ENCODE measurements around the gene COL26A1.
"Not testable (repeated sequence)": the region's sequence is repeated elsewhere in the genome, so short reads cannot be mapped to it uniquely, and the experiment has no call there.

COL26A1 gene

GRCh38 chr7:101501351-101501750 is 138.7 kb downstream of the COL26A1 start (continued):
- TF ChIP-seq ZSCAN5A (tag by site-specific recombination; IDR thresholded peaks at IDR 0.05) (no peak), ZSCAN23 (tag by site-specific recombination; IDR thresholded peaks at IDR 0.05) (no peak), ZNF169 (tag by site-specific recombination; IDR thresholded peaks at IDR 0.05) (no peak), ZNF629 (tag by site-specific recombination; IDR thresholded peaks at IDR 0.05) (no peak), ZBTB17 (tag by site-specific recombination; IDR thresholded peaks at IDR 0.05) (no peak), ZNF221 (tag by site-specific recombination; IDR thresholded peaks at IDR 0.05; ENCODE audit: borderline replicate concordance) (no peak), ZNF645 (tag by site-specific recombination; IDR thresholded peaks at IDR 0.05) (no peak), ZNF10 (tag by site-specific recombination; IDR thresholded peaks at IDR 0.05) (no peak), ZNF391 (tag by site-specific recombination; IDR thresholded peaks at IDR 0.05; ENCODE audit: borderline replicate concordance, low read depth) (no peak)

- H3K4me3 ChIP-seq (ENCODE audit: low read depth, low read length), result no peak overlapping the region
- ChIA-PET POLR2A (no interaction called here), CTCF (interaction anchor here (0.5 to 1.4 kb wide), 6 partner anchors 9 to 359 kb away, joined by 3 to 5 read pairs (median 4); no protein-coding TSS in a partner anchor)
- no peaks in the 10 kb centered on the region for H3K9me3 ChIP-seq (ENCODE audit: control insufficient read depth, insufficient read depth, low read depth, low read length)
- H3K4me1 ChIP-seq (ENCODE audit: control insufficient read depth, insufficient read depth, low read length), result no peaks in the 10 kb centered on the region
- no peaks in the 10 kb centered on the region for H3K36me3 ChIP-seq (ENCODE audit: control insufficient read depth in 2 of 2, insufficient read depth in 1 of 2, low read length in 2 of 2)
- TF ChIP-seq ZNF48 (tag by site-specific recombination; IDR thresholded peaks at IDR 0.05) (no peak), ZNF146 (tag by site-specific recombination; IDR thresholded peaks at IDR 0.05) (no peak)
- no peak overlapping the region for H3K27ac ChIP-seq (ENCODE audit: extremely low read depth, low read depth, low read length)
Observed at GRCh38 chr7:101502466-101503098, 139.9 kb downstream of the COL26A1 start.

GRCh38 chr7:101505510-101505909 is 142.8 kb downstream of the COL26A1 start:
- H3K36me3 ChIP-seq (ENCODE audit: control insufficient read depth in 2 of 2, insufficient read depth in 1 of 2, low read length in 2 of 2); H3K4me3 ChIP-seq (ENCODE audit: low read depth, low read length); H3K4me1 ChIP-seq (ENCODE audit: control insufficient read depth, insufficient read depth, low read length); H3K27ac ChIP-seq (ENCODE audit: extremely low read depth, low read depth, low read length); H3K9me3 ChIP-seq (ENCODE audit: control insufficient read depth, insufficient read depth, low read depth, low read length); POLR2A ChIA-PET: not testable (repeated sequence)
- TF ChIP-seq ZNF10 (tag by site-specific recombination; IDR thresholded peaks at IDR 0.05), result peak; percentile 65; the same call in 1 of the 2 replicates
- CTCF ChIA-PET, result interaction anchor here (0.5 to 4.2 kb wide), 9 partner anchors 15 to 361 kb away, joined by 3 to 21 read pairs (median 6); partner anchors contain the start of gene IFT22

- ChIA-PET POLR2A (interaction anchor here (1.0 kb wide), 1 partner anchor 185 kb away, joined by 3 read pairs; the partner anchor contains the start of gene IFT22), CTCF (interaction anchor here (0.5 to 4.2 kb wide), 14 partner anchors 14 to 1513 kb away, joined by 3 to 21 read pairs (median 6); partner anchors contain the start of gene IFT22)
- no peak for TF ChIP-seq ZNF341 (tag by site-specific recombination; IDR thresholded peaks at IDR 0.05; ENCODE audit: low read depth)
- TF ChIP-seq ZBTB48 (tag by site-specific recombination; IDR thresholded peaks at IDR 0.05), result peak; percentile 79
- no peak for TF ChIP-seq ZSCAN30 (tag by site-specific recombination; IDR thresholded peaks at IDR 0.05)
- no peak for TF ChIP-seq ZNF155 (tag by site-specific recombination; IDR thresholded peaks at IDR 0.05)
- peak; percentile 40; the same call in 1 of the 2 replicates for TF ChIP-seq PRDM10 (tag by site-specific recombination; IDR thresholded peaks at IDR 0.05)
- no peaks in the 10 kb centered on the region for H3K9me3 ChIP-seq (ENCODE audit: control insufficient read depth, insufficient read depth, low read depth, low read length)
- no peak overlapping the region for H3K27ac ChIP-seq (ENCODE audit: extremely low read depth, low read depth, low read length)
- H3K4me1 ChIP-seq (ENCODE audit: control insufficient read depth, insufficient read depth, low read length), result no peaks in the 10 kb centered on the region
- no peaks in the 10 kb centered on the region for H3K36me3 ChIP-seq (ENCODE audit: control insufficient read depth in 2 of 2, insufficient read depth in 1 of 2, low read length in 2 of 2)
- no peak overlapping the region for H3K4me3 ChIP-seq (ENCODE audit: low read depth, low read length)
Observed at GRCh38 chr7:101506531-101506930, 143.9 kb downstream of the COL26A1 start.
